Measurements from ENCODE around the gene NOS1AP. TPM values are rescaled to one million over a fixed set of nuclear protein-coding genes. Genes with fewer than 3 reads are reported as not detected.

NOS1AP gene
- total RNA-seq, 1 donor from 2014 or later, result 4.5 TPM

DNA sequence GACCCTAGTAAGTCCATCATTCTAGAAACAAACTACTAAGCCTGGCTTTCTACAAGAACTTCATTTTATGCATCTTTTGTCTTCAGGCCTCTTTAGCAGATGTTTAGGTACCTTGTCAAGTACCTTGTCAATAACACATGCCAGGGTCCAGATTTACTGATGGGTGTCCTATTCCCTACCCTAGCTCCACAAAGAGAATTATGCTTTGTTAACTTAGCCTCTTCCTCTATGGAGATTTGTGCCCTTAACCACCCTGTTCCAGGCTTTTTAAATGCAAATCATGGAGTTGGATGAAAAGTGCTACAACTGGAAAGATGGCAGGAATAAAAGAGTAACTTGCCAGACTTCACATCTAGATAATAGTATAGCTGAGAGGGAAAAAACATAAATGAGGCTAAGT lies 264.5 kb downstream of the NOS1AP start:
- Mint-ChIP-seq H3K27me3 (ENCODE audit: low read depth) (no peaks in the 10 kb centered on the region), H3K9me3 (ENCODE audit: low read depth) (no peaks in the 10 kb centered on the region), H3K4me1 (ENCODE audit: low read depth) (peaks cover 15% of the 10 kb centered on the region), H3K36me3 (ENCODE audit: low read depth) (peaks cover 2% of the 10 kb centered on the region), H3K4me3 (ENCODE audit: unreplicated experiment) (no peak overlapping the region), H3K27ac (ENCODE audit: unreplicated experiment) (no peak overlapping the region)
- no peak for DNase-seq (ENCODE audit: low spot score)
- no peak for TF ChIP-seq CTCF (IDR thresholded peaks at IDR 0.05)

DNA sequence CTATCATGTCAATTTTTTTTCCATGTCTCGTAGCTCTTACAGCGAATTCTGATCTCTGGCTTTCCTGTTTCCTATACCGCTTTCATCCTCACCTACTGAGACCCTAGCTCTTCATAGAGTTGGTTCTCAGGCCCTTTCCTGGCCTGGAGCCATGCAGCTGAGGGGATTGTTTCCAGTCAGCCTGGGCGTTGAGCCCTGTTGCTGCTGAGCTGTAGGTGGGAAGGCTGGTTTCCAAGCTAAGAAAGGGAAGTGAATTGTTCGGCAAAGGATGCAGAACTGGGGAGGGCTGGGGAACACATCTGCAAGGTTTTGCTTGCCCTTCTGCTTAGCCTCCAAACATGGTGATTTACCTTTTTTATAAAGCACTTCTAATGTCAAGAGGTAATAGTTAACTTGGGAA lies 265.6 kb downstream of the NOS1AP start:
- H3K36me3 Mint-ChIP-seq (ENCODE audit: low read depth), result peaks cover 2% of the 10 kb centered on the region
- no peak overlapping the region for H3K27ac Mint-ChIP-seq (ENCODE audit: unreplicated experiment)
- no peak for DNase-seq (ENCODE audit: low spot score)
- no peaks in the 10 kb centered on the region for H3K27me3 Mint-ChIP-seq (ENCODE audit: low read depth)
- H3K4me1 Mint-ChIP-seq (ENCODE audit: low read depth), result peaks cover 6% of the 10 kb centered on the region
- no peak overlapping the region for H3K4me3 Mint-ChIP-seq (ENCODE audit: unreplicated experiment)
- H3K9me3 Mint-ChIP-seq (ENCODE audit: low read depth), result no peaks in the 10 kb centered on the region
- no peak for TF ChIP-seq CTCF (IDR thresholded peaks at IDR 0.05)

DNA sequence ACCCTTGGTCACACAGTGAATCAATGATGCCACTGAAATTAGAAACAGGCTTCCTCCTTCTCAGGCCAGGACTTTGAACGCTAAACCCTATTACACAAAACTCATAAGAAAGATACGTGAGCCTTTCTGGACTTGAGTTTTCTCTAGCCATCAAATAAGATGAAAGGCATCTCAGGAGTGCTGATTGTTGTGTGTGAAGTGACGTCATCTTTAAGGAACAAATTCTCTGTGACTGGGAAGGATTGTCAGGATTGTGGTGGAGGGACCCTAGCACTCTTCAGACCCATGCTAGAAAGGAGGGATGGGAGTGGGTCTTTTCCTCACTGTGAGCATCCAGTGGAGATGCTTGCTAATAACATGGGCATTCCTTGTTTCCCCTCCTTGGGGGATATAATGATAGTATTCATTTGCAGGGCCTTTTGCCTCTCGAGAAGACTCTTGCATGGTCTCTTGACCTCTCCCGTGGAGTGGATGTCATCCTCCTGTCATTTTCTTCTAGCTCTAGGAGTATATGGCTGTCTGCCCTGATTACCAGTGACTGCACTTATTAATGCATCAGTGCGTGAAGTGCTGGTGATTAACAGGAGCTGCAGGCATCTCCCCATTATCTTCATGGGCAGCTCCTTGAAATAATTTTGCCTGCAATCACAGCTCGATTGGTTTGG lies 267.3 kb downstream of the NOS1AP start:
- Mint-ChIP-seq H3K4me1 (ENCODE audit: low read depth) (no peaks in the 10 kb centered on the region), H3K36me3 (ENCODE audit: low read depth) (peaks cover 2% of the 10 kb centered on the region), H3K27ac (ENCODE audit: unreplicated experiment) (no peak overlapping the region), H3K4me3 (ENCODE audit: unreplicated experiment) (no peak overlapping the region), H3K9me3 (ENCODE audit: low read depth) (no peaks in the 10 kb centered on the region), H3K27me3 (ENCODE audit: low read depth) (no peaks in the 10 kb centered on the region)
- no peak for TF ChIP-seq CTCF (IDR thresholded peaks at IDR 0.05)
- no peak for DNase-seq (ENCODE audit: low spot score)

DNA sequence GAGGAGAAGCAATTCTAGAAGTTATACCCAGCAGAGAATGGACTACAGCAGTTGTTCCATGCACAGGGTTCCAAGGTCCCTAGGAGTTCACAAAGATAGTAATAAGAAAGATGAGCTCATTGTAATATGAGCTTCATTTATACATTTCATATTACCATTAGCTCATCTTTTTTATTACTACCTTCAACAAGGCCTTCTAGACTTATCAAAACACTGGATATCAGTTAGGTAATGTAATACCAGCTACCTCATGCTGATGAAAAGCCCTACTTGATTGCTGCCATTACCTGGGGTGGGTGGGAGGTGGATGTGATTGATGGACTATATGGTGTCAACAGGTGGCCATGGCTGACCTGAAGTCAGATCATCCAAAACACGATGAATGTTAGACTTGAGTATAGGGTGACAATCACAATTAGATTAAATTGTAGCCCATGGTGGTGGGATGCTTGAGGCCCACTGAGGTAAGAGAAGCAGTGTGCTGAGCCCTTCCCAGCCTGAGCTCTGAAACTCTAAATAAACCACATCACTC lies 273.0 kb downstream of the NOS1AP start:
- Mint-ChIP-seq H3K4me3 (ENCODE audit: unreplicated experiment) (no peak overlapping the region), H3K4me1 (ENCODE audit: low read depth) (no peaks in the 10 kb centered on the region), H3K27me3 (ENCODE audit: low read depth) (no peaks in the 10 kb centered on the region), H3K27ac (ENCODE audit: unreplicated experiment) (no peak overlapping the region), H3K36me3 (ENCODE audit: low read depth) (peaks cover 4% of the 10 kb centered on the region), H3K9me3 (ENCODE audit: low read depth) (no peaks in the 10 kb centered on the region)
- TF ChIP-seq CTCF (IDR thresholded peaks at IDR 0.05), result no peak
- no peak for DNase-seq (ENCODE audit: low spot score)

- Mint-ChIP-seq H3K27me3 (ENCODE audit: low read depth) (no peaks in the 10 kb centered on the region), H3K27ac (ENCODE audit: unreplicated experiment) (no peak overlapping the region), H3K4me3 (ENCODE audit: unreplicated experiment) (no peak overlapping the region), H3K9me3 (ENCODE audit: low read depth) (no peaks in the 10 kb centered on the region), H3K36me3 (ENCODE audit: low read depth) (peaks cover 4% of the 10 kb centered on the region), H3K4me1 (ENCODE audit: low read depth) (peaks cover 2% of the 10 kb centered on the region)
- no peak for DNase-seq (ENCODE audit: low spot score)
- TF ChIP-seq CTCF (IDR thresholded peaks at IDR 0.05), result no peak
These were observed 274.0 kb downstream of the NOS1AP start for GRCh38 chr1:162343470-162343869.
